HepG2 (cell line): ENCODE data around the gene CBLN3. TPM values are rescaled to one million over a fixed set of nuclear protein-coding genes. Genes with fewer than 3 reads are reported as not detected.

Source experiments
- AFF4 ChIP-seq: sonication (generic); formaldehyde crosslinking; IDR thresholded peaks from 2 replicates; pipeline ENCODE4 v1.4.0; 2020; ENCODE audit warnings: missing genetic modification reagents
- BCLAF1 ChIP-seq: fragments of 450-650 bp; IDR thresholded peaks from 2 replicates; pipeline ENCODE4 v1.6.1; 2017; ENCODE audit warnings: mild to moderate bottlenecking
- HBP1 ChIP-seq: IDR thresholded peaks from 2 replicates; pipeline ENCODE4 v1.6.1; 2016; ENCODE audit warnings: low read depth, control low read depth
- HIC2 ChIP-seq: sonication (generic); formaldehyde crosslinking; IDR thresholded peaks from 2 replicates; pipeline ENCODE4 v1.9.0; 2022; ENCODE audit warnings: low read depth, missing genetic modification reagents
- IKZF5 ChIP-seq: IDR thresholded peaks from 2 replicates; pipeline ENCODE4 v1.6.1; 2018; ENCODE audit warnings: missing genetic modification reagents, mild to moderate bottlenecking, missing compliant biosample characterization
- MXD1 ChIP-seq: sonication (generic); formaldehyde crosslinking; IDR thresholded peaks from 2 replicates; pipeline ENCODE4 v1.4.0; 2020; ENCODE audit warnings: mild to moderate bottlenecking, missing genetic modification reagents
- PAWR ChIP-seq: sonication (generic); formaldehyde crosslinking; IDR thresholded peaks from 2 replicates; pipeline ENCODE4 v1.4.0; 2020; ENCODE audit warnings: missing genetic modification reagents, mild to moderate bottlenecking, borderline replicate concordance
- PCBP1 ChIP-seq: fragments of 200-400 bp; formaldehyde crosslinking; IDR thresholded peaks from 2 replicates; pipeline ENCODE4 v1.6.1; 2017; ENCODE audit warnings: mild to moderate bottlenecking, low read depth, low read length, borderline replicate concordance
- SAP130 ChIP-seq: IDR thresholded peaks from 2 replicates; pipeline ENCODE4 v1.6.1; 2016; ENCODE audit warnings: low read depth
- SNAI1 ChIP-seq: sonication (generic); formaldehyde crosslinking; IDR thresholded peaks from 2 replicates; pipeline ENCODE4 v1.5.0; 2020; ENCODE audit warnings: mild to moderate bottlenecking, missing genetic modification reagents, borderline replicate concordance
- THAP8 ChIP-seq: sonication (generic); formaldehyde crosslinking; IDR thresholded peaks from 2 replicates; pipeline ENCODE4 v1.5.1; 2020; ENCODE audit warnings: missing genetic modification reagents, mild to moderate bottlenecking, borderline replicate concordance
- XRCC5 ChIP-seq: fragments of 200-400 bp; formaldehyde crosslinking; optimal IDR thresholded peaks from 2 replicates; pipeline ENCODE3; 2017; ENCODE audit warnings: mild to moderate bottlenecking, low read length
- ZBTB42 ChIP-seq: sonication (generic); formaldehyde crosslinking; IDR thresholded peaks from 2 replicates; pipeline ENCODE4 v1.5.0; 2020; ENCODE audit warnings: mild to moderate bottlenecking, missing genetic modification reagents
- ZNF234 ChIP-seq: sonication (generic); formaldehyde crosslinking; conservative IDR thresholded peaks from 2 replicates; pipeline ENCODE4 v1.5.1; 2020; ENCODE audit warnings: mild to moderate bottlenecking, missing genetic modification reagents
- ZNF546 ChIP-seq: sonication (generic); formaldehyde crosslinking; conservative IDR thresholded peaks from 2 replicates; pipeline ENCODE4 v1.8.1; 2023; ENCODE audit warnings: mild to moderate bottlenecking, missing genetic modification reagents
- polyA plus RNA-seq, 8 experiments: library from polyadenylated mRNA; depleted of rRNA in 3 of 8; stranded (reverse) in 7 of 8; unstranded in 1 of 8; fragments of >200 nt; fragmentation: Illumina TruSeq in 4 of 8; extraction: Trizol in 4 of 8; gene quantifications; 2 replicates each; pipeline versions ENCODE4 v1.2.1 to v1.2.3, GENCODE V29; 2011 to 2016; ENCODE audit warnings: low read depth in 4 of 8, missing spikeins in 1 of 8, mixed read lengths in 1 of 8; ENCODE audit not compliant: insufficient read depth in 1 of 8
- total RNA-seq, 5 experiments: library from RNA; depleted of rRNA; stranded (reverse); fragments of >200 nt; fragmentation: Illumina TruSeq; extraction: Trizol; gene quantifications; 2 replicates each; pipeline ENCODE4 v1.2.3, GENCODE V29; 2016; ENCODE audit warnings: low read depth in 1 of 5

The CBLN3 gene
- total and polyA plus RNA-seq, 2 of the 13 experiments (the other 11 are each of a cell fraction or from before 2014, with no cell fraction given), result 0.66 to 0.98 TPM

- TF ChIP-seq THAP8 (no peak), BCLAF1 (no peak), AFF4 (CRISPR knock-in tag) (no peak), PCBP1 (no peak), HIC2 (CRISPR knock-in tag) (peak; percentile 61; the same call in 1 of the 2 replicates), PAWR (CRISPR knock-in tag) (no peak), ZNF546 (CRISPR knock-in tag) (no peak), MXD1 (CRISPR knock-in tag) (no peak; the same call in 1 of the 2 replicates), SAP130 (no peak), SNAI1 (0 out of 2 replicates have a peak, but pooled peaks have one; percentile 43), ZBTB42 (CRISPR knock-in tag) (peak; percentile 45; the same call in 1 of the 2 replicates), XRCC5 (no peak), ZNF234 (CRISPR knock-in tag) (no peak), IKZF5 (CRISPR knock-in tag) (no peak; the same call in 1 of the 2 replicates), HBP1 (CRISPR knock-in tag) (peak; percentile 80; the same call in 1 of the 2 replicates)
Measured at GRCh38 chr14:24430682-24431568, 1.5 kb upstream of the CBLN3 start (continued).
